SK-N-SH treated with all-trans-retinoic acid at 6 μM for 48 hours (cell line): ENCODE data around the gene MSRB3.

ENCODE experiments used
- CREB5 ChIP-seq: fragments of 250-450 bp; sonication (Bioruptor Pico); IDR thresholded peaks from 2 replicates; pipeline ENCODE4 v1.5.1; 2020; ENCODE audit warnings: low read depth, mild to moderate bottlenecking, moderate library complexity
- GLIS3 ChIP-seq: fragments of 250-450 bp; sonication (Bioruptor Pico); IDR thresholded peaks from 2 replicates; pipeline ENCODE4 v1.5.0; 2020; ENCODE audit warnings: mild to moderate bottlenecking, moderate library complexity
- OSR1 ChIP-seq: fragments of 250-450 bp; sonication (Bioruptor Pico); IDR thresholded peaks from 2 replicates; pipeline ENCODE4 v1.8.0; 2022; ENCODE audit warnings: moderate library complexity, mild to moderate bottlenecking, inconsistent platforms
- POU6F1 ChIP-seq: fragments of 250-450 bp; sonication (Bioruptor Pico); IDR thresholded peaks from 2 replicates; pipeline ENCODE4 v1.8.0; 2021; ENCODE audit warnings: low read depth, mild to moderate bottlenecking, moderate library complexity, borderline replicate concordance
- PPARA ChIP-seq: fragments of 250-450 bp; sonication (Bioruptor Pico); IDR thresholded peaks from 2 replicates; pipeline ENCODE4 v1.5.0; 2020; ENCODE audit warnings: mild to moderate bottlenecking, borderline replicate concordance
- RARB ChIP-seq: fragments of 250-450 bp; sonication (Bioruptor Pico); IDR thresholded peaks from 2 replicates; pipeline ENCODE4 v1.8.0; 2021; ENCODE audit warnings: mild to moderate bottlenecking, moderate library complexity
- SNAI2 ChIP-seq: fragments of 250-450 bp; sonication (Bioruptor Pico); IDR thresholded peaks from 2 replicates; pipeline ENCODE4 v1.5.0; 2020; ENCODE audit warnings: mild to moderate bottlenecking, moderate library complexity
- TCF4 ChIP-seq: fragments of 250-450 bp; sonication (Bioruptor Pico); IDR thresholded peaks from 2 replicates; pipeline ENCODE4 v1.8.0; 2021; ENCODE audit warnings: mild to moderate bottlenecking, moderate library complexity, borderline replicate concordance
- TOX ChIP-seq: fragments of 250-450 bp; sonication (Bioruptor Pico); IDR thresholded peaks from 2 replicates; pipeline ENCODE4 v1.8.0; 2021; ENCODE audit warnings: mild to moderate bottlenecking, moderate library complexity, borderline replicate concordance
- ZFP3 ChIP-seq: fragments of 250-450 bp; sonication (Bioruptor Pico); IDR thresholded peaks from 2 replicates; pipeline ENCODE4 v1.5.0; 2020; ENCODE audit warnings: mild to moderate bottlenecking, moderate library complexity
- ZFP30 ChIP-seq: fragments of 450-650 bp; formaldehyde crosslinking; IDR thresholded peaks from 2 replicates; pipeline ENCODE4 v1.5.0; 2022; ENCODE audit warnings: mild to moderate bottlenecking, moderate library complexity
- ZNF565 ChIP-seq: fragments of 450-650 bp; formaldehyde crosslinking; conservative IDR thresholded peaks from 2 replicates; pipeline ENCODE4 v1.5.0; 2020; ENCODE audit warnings: low read depth, mild to moderate bottlenecking, moderate library complexity
- TF ChIP-seq, protein P1 (sequence below): fragments of 250-450 bp; sonication (Bioruptor Pico); IDR thresholded peaks from 2 replicates; pipeline ENCODE4 v1.8.0; 2020; ENCODE audit warnings: mild to moderate bottlenecking, moderate library complexity, borderline replicate concordance

- TF ChIP-seq ZFP3, result no peak
- TF ChIP-seq, protein P1, sequence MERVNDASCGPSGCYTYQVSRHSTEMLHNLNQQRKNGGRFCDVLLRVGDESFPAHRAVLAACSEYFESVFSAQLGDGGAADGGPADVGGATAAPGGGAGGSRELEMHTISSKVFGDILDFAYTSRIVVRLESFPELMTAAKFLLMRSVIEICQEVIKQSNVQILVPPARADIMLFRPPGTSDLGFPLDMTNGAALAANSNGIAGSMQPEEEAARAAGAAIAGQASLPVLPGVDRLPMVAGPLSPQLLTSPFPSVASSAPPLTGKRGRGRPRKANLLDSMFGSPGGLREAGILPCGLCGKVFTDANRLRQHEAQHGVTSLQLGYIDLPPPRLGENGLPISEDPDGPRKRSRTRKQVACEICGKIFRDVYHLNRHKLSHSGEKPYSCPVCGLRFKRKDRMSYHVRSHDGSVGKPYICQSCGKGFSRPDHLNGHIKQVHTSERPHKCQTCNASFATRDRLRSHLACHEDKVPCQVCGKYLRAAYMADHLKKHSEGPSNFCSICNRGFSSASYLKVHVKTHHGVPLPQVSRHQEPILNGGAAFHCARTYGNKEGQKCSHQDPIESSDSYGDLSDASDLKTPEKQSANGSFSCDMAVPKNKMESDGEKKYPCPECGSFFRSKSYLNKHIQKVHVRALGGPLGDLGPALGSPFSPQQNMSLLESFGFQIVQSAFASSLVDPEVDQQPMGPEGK (CRISPR knock-in tag), result no peak
- TF ChIP-seq ZNF565 (CRISPR knock-in tag), result no peak
- TF ChIP-seq POU6F1, result no peak
- TF ChIP-seq TCF4 (CRISPR knock-in tag), result no peak
- no peak for TF ChIP-seq ZFP30 (CRISPR knock-in tag)
- no peak for TF ChIP-seq PPARA (CRISPR knock-in tag)
- TF ChIP-seq RARB, result no peak
- TF ChIP-seq GLIS3 (CRISPR knock-in tag), result no peak
- TF ChIP-seq CREB5 (CRISPR knock-in tag), result no peak
- no peak for TF ChIP-seq OSR1 (CRISPR knock-in tag)
- no peak for TF ChIP-seq SNAI2 (CRISPR knock-in tag)
- no peak for TF ChIP-seq TOX
Observed at GRCh38 chr12:65505386-65506121, 227.1 kb downstream of the MSRB3 start.
